IMR-90 (cell line): Measurements from ENCODE around the gene OPN4. TPM values are rescaled to one million over a fixed set of nuclear protein-coding genes. Genes with fewer than 3 reads are reported as not detected.

Experiments
- ATAC-seq: fragments of 200-7000 bp; cut with Tn5 transposase; 2 replicates; pipeline ENCODE4 v1.9.1; 2020; ENCODE audit warnings: low read depth, mild to moderate bottlenecking, moderate library complexity
- BruUV-seq: library from RNA; stranded (reverse); fragments of 400-500 nt; replicated peaks from 2 replicates; lab custom pipeline; 2021; lab: Mats Ljungman, UMichigan
- CTCF ChIA-PET: fragments of 300-600 bp; formaldehyde crosslinking; extraction: SDS; loops from one replicate; lab custom pipeline; 2021; ENCODE audit warnings: antibody characterized with exemption; lab: Yijun Ruan, JAX
- POLR2A ChIA-PET: fragments of 300-600 bp; sonication (Branson Sonifier 250); formaldehyde crosslinking; loops from one replicate; lab custom pipeline; 2022; ENCODE audit warnings: antibody characterized with exemption; ENCODE audit not compliant: unreplicated experiment; lab: Charles Lee
- DNase-seq: peaks from one replicate; pipeline ENCODE4 v3.0.0; 2013
- H2AFZ ChIP-seq: replicated peaks from 2 replicates; pipeline ENCODE3; 2013; ENCODE audit warnings: low read length, mild to moderate bottlenecking; ENCODE audit not compliant: poor library complexity
- H2AK5ac ChIP-seq: 2 replicates; pipeline ENCODE4 v1.6.1; 2013; ENCODE audit warnings: low read depth, low read length, inconsistent platforms
- H2AK9ac ChIP-seq: replicated peaks from 2 replicates; pipeline ENCODE3; 2013; ENCODE audit warnings: mild to moderate bottlenecking, low read depth, low read length, moderate library complexity; ENCODE audit not compliant: poor library complexity
- H2BK120ac ChIP-seq: 2 replicates; pipeline ENCODE4 v1.6.1; 2013; ENCODE audit warnings: low read depth, low read length, inconsistent platforms
- H2BK15ac ChIP-seq: 3 replicates; pipeline ENCODE4 v1.6.1; 2013; ENCODE audit warnings: low read depth, low read length, inconsistent platforms
- H2BK20ac ChIP-seq: 2 replicates; pipeline ENCODE4 v1.6.1; 2013; ENCODE audit warnings: low read depth, mild to moderate bottlenecking, inconsistent platforms, low read length, moderate library complexity
- H2BK5ac ChIP-seq: 2 replicates; pipeline ENCODE4 v1.6.1; 2013; ENCODE audit warnings: mild to moderate bottlenecking, low read depth, low read length, inconsistent platforms; ENCODE audit not compliant: poor library complexity, severe bottlenecking
- H3K14ac ChIP-seq: replicated peaks from 2 replicates; pipeline ENCODE4 v1.6.1; 2013; ENCODE audit warnings: low read depth, low read length, inconsistent platforms
- H3K18ac ChIP-seq: 2 replicates; pipeline ENCODE4 v1.6.1; 2013; ENCODE audit warnings: low read depth, low read length, control low read depth
- H3K23ac ChIP-seq: 2 replicates; pipeline ENCODE4 v1.6.1; 2013; ENCODE audit warnings: low read depth, low read length, inconsistent platforms
- H3K27ac ChIP-seq: 2 replicates; pipeline ENCODE4 v1.5.1; 2013; ENCODE audit warnings: mild to moderate bottlenecking, control low read depth, low read length; ENCODE audit not compliant: insufficient read depth
- H3K27me3 ChIP-seq: 2 replicates; pipeline ENCODE4 v1.6.1; 2013; ENCODE audit warnings: low read length; ENCODE audit not compliant: control insufficient read depth, insufficient read depth
- H3K36me3 ChIP-seq: 2 replicates; pipeline ENCODE4 v1.6.1; 2013; ENCODE audit warnings: low read length, mixed read lengths; ENCODE audit not compliant: control insufficient read depth, insufficient read depth
- H3K4ac ChIP-seq: 2 replicates; pipeline ENCODE4 v1.6.1; 2013; ENCODE audit warnings: low read depth, low read length, inconsistent platforms
- H3K4me1 ChIP-seq: 2 replicates; pipeline ENCODE4 v1.6.1; 2013; ENCODE audit warnings: low read length, mixed read lengths; ENCODE audit not compliant: control insufficient read depth, insufficient read depth
- H3K4me2 ChIP-seq: 2 replicates; pipeline ENCODE4 v1.6.1; 2013; ENCODE audit warnings: low read depth, mild to moderate bottlenecking, control low read depth, low read length, moderate library complexity
- H3K4me3 ChIP-seq: 2 replicates; pipeline ENCODE4 v1.5.1; 2013; ENCODE audit warnings: low read depth, mild to moderate bottlenecking, control low read depth, low read length, moderate library complexity; ENCODE audit not compliant: insufficient read depth
- H3K56ac ChIP-seq: 2 replicates; pipeline ENCODE4 v1.6.1; 2013; ENCODE audit warnings: low read length, inconsistent platforms; ENCODE audit not compliant: insufficient read depth; ENCODE audit errors: extremely low read depth
- H3K79me1 ChIP-seq, 2 experiments: 2 replicates each; pipeline ENCODE4 v1.6.1; 2013; ENCODE audit warnings: low read length in 2 of 2, inconsistent platforms in 1 of 2, low read depth in 1 of 2
- H3K9ac ChIP-seq: 2 replicates; pipeline ENCODE4 v1.6.1; 2013; ENCODE audit warnings: low read depth, low read length, control low read depth
- H3K9me1 ChIP-seq: 2 replicates; pipeline ENCODE4 v1.6.1; 2013; ENCODE audit warnings: low read length, inconsistent platforms; ENCODE audit not compliant: insufficient read depth
- H3K9me3 ChIP-seq: 2 replicates; pipeline ENCODE4 v1.6.1; 2013; ENCODE audit warnings: low read length; ENCODE audit not compliant: control insufficient read depth, insufficient read depth
- H4K20me1 ChIP-seq: 2 replicates; pipeline ENCODE4 v1.6.1; 2013; ENCODE audit warnings: low read length, inconsistent platforms; ENCODE audit not compliant: insufficient read depth
- H4K5ac ChIP-seq: 2 replicates; pipeline ENCODE4 v1.6.1; 2013; ENCODE audit warnings: mild to moderate bottlenecking, low read depth, low read length, control low read depth
- H4K8ac ChIP-seq, 2 experiments: 2 replicates each; pipeline ENCODE4 v1.6.1; 2013; ENCODE audit warnings: low read depth in 2 of 2, low read length in 2 of 2, control low read depth in 1 of 2, inconsistent platforms in 1 of 2
- H4K91ac ChIP-seq: 2 replicates; pipeline ENCODE4 v1.6.1; 2013; ENCODE audit warnings: low read depth, low read length, inconsistent platforms; ENCODE audit not compliant: insufficient read depth
- BHLHE40 ChIP-seq: fragments of 150-350 bp; IDR thresholded peaks from 2 replicates; pipeline ENCODE4 v1.6.1; 2016; ENCODE audit warnings: mild to moderate bottlenecking, low read depth, low read length
- CHD1 ChIP-seq: IDR thresholded peaks from 2 replicates; pipeline ENCODE4 v1.6.1; 2012; ENCODE audit warnings: low read depth, low read length, improper control_type of control experiment
- MAFK ChIP-seq: IDR thresholded peaks from 2 replicates; pipeline ENCODE4 v1.6.1; 2012; ENCODE audit warnings: low read depth, low read length, improper control_type of control experiment
- MAZ ChIP-seq: IDR thresholded peaks from 2 replicates; pipeline ENCODE4 v1.6.1; 2012; ENCODE audit warnings: low read depth, mild to moderate bottlenecking, low read length, improper control_type of control experiment, moderate library complexity, borderline replicate concordance
- NFE2L2 ChIP-seq: fragments of 150-350 bp; IDR thresholded peaks from 2 replicates; pipeline ENCODE4 v1.6.1; 2016; ENCODE audit warnings: low read depth, mild to moderate bottlenecking, low read length
- RAD21 ChIP-seq: IDR thresholded peaks from 2 replicates; pipeline ENCODE4 v1.6.1; 2012; ENCODE audit warnings: low read length, improper control_type of control experiment
- RCOR1 ChIP-seq: IDR thresholded peaks from 2 replicates; pipeline ENCODE4 v1.6.1; 2012; ENCODE audit warnings: mild to moderate bottlenecking, low read length, improper control_type of control experiment; ENCODE audit not compliant: insufficient replicate concordance
- SMC3 ChIP-seq: fragments of 150-350 bp; IDR thresholded peaks from 2 replicates; pipeline ENCODE4 v1.6.1; 2016; ENCODE audit warnings: low read depth, mild to moderate bottlenecking, antibody characterized with exemption, low read length, moderate library complexity
- WGBS, 2 experiments: methylation state at CpG; one replicate each; pipeline versions ENCODE4 v1.1.5 to v1.1.7; 2013; ENCODE audit warnings: missing lambda C conversion rate in 2 of 2; ENCODE audit not compliant: insufficient read length in 1 of 2; ENCODE audit errors: extremely low coverage in 2 of 2; 5-methylcytosine and 5-hydroxymethylcytosine counted together
- dilution Hi-C: fragments of 300-500 bp; cut with HindIII; formaldehyde crosslinking; loops from one replicate; pipeline ENCODE4 v1.14.3; 2018; ENCODE audit warnings: low sequenced_read_pairs; ENCODE audit not compliant: unreplicated experiment
- in situ Hi-C: fragments of 300-500 bp; cut with MboI; formaldehyde crosslinking; loops from 3 replicates; pipeline ENCODE4 v1.14.3; 2019; ENCODE audit warnings: low sequenced_read_pairs, inconsistent platforms, mixed read lengths
- intact Hi-C: fragments of 100-400 bp; cut with micrococcal nuclease; formaldehyde crosslinking; loops from 2 replicates; pipeline ENCODE4 v1.10.0; 2022
- polyA plus RNA-seq, 3 experiments: library from polyadenylated mRNA; depleted of rRNA; stranded (reverse); fragments of >200 nt; gene quantifications; 2 replicates each; pipeline ENCODE4 v1.2.3, GENCODE V29; 2012; ENCODE audit warnings: low replicate concordance in 1 of 3
- total RNA-seq: library from RNA; depleted of rRNA; stranded (reverse); fragments of >200 nt; gene quantifications from 2 replicates; pipeline ENCODE4 v1.2.3, GENCODE V29; 2012
- TF ChIP-seq, protein P1 (sequence below): fragments of 150-350 bp; IDR thresholded peaks from 2 replicates; pipeline ENCODE4 v1.6.1; 2016; ENCODE audit warnings: low read depth, mild to moderate bottlenecking, low read length, moderate library complexity, borderline replicate concordance
- TF ChIP-seq, protein P2 (sequence below): fragments of 150-350 bp; IDR thresholded peaks from 2 replicates; pipeline ENCODE4 v1.6.1; 2017; ENCODE audit warnings: mild to moderate bottlenecking, antibody characterized with exemption, low read length, low read depth
- TF ChIP-seq, protein P3 (sequence below): conservative IDR thresholded peaks from 2 replicates; pipeline ENCODE4 v1.5.1; 2012; ENCODE audit warnings: mild to moderate bottlenecking, low read depth, low read length, improper control_type of control experiment

The OPN4 gene
- total and polyA plus RNA-seq, 2 of the 4 experiments (the other 2 are of a cell fraction) = 0.03 TPM; not detected in 1

DNA sequence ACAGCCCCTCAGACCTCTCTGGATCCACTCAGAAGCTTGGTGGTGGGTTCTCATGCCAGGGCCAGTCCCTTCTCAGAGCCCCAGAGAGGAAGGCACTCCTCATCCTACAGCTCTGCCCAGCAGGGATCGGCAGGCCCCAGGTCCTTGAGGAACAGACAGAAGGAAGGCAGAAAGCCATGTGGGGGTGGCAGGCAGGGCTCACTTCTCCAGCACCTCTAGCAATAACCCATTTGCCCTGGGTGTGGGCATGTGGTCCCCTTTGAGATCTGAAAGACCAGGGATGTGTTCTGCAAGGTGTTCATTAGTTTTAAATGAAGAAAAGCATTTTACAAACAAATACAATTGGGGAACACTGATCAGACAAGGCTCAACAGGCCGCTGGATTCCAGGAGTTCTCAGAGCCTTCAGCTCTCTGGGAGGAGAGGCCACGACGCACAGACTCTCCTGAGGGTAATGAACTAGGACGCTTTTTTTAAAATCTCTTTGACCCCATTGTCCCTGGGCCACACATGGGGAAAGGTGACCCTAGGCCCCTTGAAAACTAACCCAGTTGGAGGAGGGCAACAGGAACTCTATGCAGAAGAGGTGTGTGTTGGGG, 54.5 kb downstream of the OPN4 start:
- in situ Hi-C loops = loop anchor here (5.0 kb wide), 1 partner anchor 188 kb away; no protein-coding TSS in a partner anchor
- BruUV-seq = no TSS peak
- POLR2A ChIA-PET = no interaction called here

More for the DNA sequence above, 54.5 kb downstream of the OPN4 start:
- Histone ChIP-seq H4K5ac (no peak overlapping the region), H2AFZ (no peak overlapping the region), H3K9me3 (no peaks in the 10 kb centered on the region), H3K23ac (no peak overlapping the region), H3K36me3 (no peaks in the 10 kb centered on the region), H3K4me1 (peaks cover 10% of the 10 kb centered on the region), H3K56ac (no peak overlapping the region), H3K4me3 (no peak overlapping the region), H3K18ac (no peak overlapping the region), H3K14ac (no peak overlapping the region), H2AK9ac (no peak overlapping the region), H3K27ac (no peak overlapping the region), H4K91ac (no peak overlapping the region), H4K8ac (no peak overlapping the region), H2BK120ac (no peak overlapping the region), H3K27me3 (no peaks in the 10 kb centered on the region), H4K20me1 (no peaks in the 10 kb centered on the region), H3K9me1 (peaks cover 3% of the 10 kb centered on the region; the same call in 1 of the 2 replicates), H2BK20ac (no peak overlapping the region), H3K9ac (no peak overlapping the region), H2BK15ac (no peak overlapping the region), H2BK5ac (no peak overlapping the region), H3K79me1 (peaks cover 0 to 10% of the 10 kb centered on the region in 2 experiments; a peak in 2 of 4 replicates), H3K4me2 (no peak overlapping the region), H3K4ac (no peak overlapping the region), H2AK5ac (no peak overlapping the region)
- intact Hi-C loops = no loop called here
- DNase-seq (no peak), ATAC-seq (no peak)
- TF ChIP-seq NFE2L2 (no peak), SMC3 (no peak), RAD21 (no peak), CHD1 (no peak), MAZ (no peak), BHLHE40 (no peak), RCOR1 (no peak), MAFK (no peak)
- TF ChIP-seq, protein P1, sequence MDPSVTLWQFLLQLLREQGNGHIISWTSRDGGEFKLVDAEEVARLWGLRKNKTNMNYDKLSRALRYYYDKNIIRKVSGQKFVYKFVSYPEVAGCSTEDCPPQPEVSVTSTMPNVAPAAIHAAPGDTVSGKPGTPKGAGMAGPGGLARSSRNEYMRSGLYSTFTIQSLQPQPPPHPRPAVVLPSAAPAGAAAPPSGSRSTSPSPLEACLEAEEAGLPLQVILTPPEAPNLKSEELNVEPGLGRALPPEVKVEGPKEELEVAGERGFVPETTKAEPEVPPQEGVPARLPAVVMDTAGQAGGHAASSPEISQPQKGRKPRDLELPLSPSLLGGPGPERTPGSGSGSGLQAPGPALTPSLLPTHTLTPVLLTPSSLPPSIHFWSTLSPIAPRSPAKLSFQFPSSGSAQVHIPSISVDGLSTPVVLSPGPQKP = no peak
- TF ChIP-seq, protein P2, sequence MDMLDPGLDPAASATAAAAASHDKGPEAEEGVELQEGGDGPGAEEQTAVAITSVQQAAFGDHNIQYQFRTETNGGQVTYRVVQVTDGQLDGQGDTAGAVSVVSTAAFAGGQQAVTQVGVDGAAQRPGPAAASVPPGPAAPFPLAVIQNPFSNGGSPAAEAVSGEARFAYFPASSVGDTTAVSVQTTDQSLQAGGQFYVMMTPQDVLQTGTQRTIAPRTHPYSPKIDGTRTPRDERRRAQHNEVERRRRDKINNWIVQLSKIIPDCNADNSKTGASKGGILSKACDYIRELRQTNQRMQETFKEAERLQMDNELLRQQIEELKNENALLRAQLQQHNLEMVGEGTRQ = no peak
- TF ChIP-seq, protein P3, sequence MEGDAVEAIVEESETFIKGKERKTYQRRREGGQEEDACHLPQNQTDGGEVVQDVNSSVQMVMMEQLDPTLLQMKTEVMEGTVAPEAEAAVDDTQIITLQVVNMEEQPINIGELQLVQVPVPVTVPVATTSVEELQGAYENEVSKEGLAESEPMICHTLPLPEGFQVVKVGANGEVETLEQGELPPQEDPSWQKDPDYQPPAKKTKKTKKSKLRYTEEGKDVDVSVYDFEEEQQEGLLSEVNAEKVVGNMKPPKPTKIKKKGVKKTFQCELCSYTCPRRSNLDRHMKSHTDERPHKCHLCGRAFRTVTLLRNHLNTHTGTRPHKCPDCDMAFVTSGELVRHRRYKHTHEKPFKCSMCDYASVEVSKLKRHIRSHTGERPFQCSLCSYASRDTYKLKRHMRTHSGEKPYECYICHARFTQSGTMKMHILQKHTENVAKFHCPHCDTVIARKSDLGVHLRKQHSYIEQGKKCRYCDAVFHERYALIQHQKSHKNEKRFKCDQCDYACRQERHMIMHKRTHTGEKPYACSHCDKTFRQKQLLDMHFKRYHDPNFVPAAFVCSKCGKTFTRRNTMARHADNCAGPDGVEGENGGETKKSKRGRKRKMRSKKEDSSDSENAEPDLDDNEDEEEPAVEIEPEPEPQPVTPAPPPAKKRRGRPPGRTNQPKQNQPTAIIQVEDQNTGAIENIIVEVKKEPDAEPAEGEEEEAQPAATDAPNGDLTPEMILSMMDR = no peak
- dilution Hi-C loops = no loop called here
- CTCF ChIA-PET = no interaction called here
- WGBS, 2 experiments = no CpG with 5 or more reads among the region's 5 CpGs
